NB4 (cell line): ENCODE measurements around the gene RRP36.

Experiments used
- POLR2A ChIP-seq: IDR thresholded peaks from 2 replicates; pipeline ENCODE4 v1.6.1; 2011; ENCODE audit warnings: mild to moderate bottlenecking; ENCODE audit not compliant: insufficient read length; ENCODE audit errors: extremely low read depth
- TF ChIP-seq, protein P1 (sequence below): IDR thresholded peaks from one replicate; pipeline ENCODE4 v1.5.1; 2012; ENCODE audit warnings: low read depth, low read length
- TF ChIP-seq, protein P2 (sequence below): IDR thresholded peaks from 2 replicates; pipeline ENCODE4 v1.6.1; 2011; ENCODE audit warnings: low read depth, low read length

DNA sequence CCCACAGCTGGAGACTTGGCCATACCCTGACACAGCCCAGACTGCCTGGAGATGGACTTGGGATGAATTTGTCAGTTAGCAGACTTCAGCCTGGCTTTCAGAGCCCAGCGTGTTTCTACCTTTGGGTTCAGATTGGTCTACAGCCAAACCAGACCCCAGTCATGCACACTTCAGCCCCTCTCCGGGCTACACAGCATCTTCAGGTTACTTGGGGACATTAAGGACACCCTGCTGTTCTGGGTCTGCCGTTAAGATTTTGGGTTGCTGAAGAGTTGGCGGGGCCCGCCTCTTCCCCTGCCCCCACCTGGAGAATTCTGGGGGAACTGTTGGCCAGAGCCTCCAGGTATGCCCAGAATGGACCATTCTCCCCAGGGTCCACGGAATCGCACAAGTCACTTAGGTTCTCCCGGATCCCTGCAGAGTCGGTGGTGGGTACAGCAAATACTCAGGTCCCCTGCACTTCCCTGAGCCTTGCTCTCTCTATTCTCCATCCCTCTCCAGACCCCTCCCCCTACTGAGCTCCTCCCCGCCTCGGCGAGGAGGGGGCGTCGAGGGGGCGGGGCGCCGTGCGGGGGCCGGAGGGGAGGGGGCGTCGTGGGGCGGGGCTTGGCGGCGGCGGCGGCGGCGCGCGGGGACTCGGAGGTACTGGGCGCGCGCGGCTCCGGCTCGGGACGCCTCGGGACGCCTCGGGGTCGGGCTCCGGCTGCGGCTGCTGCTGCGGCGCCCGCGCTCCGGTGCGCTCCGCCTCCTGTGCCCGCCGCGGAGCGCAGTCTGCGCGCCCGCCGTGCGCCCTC lies 54.4 kb downstream of the RRP36 start, which contains the start of gene PTK7:
- TF ChIP-seq POLR2A = no peak
- TF ChIP-seq, protein P1, sequence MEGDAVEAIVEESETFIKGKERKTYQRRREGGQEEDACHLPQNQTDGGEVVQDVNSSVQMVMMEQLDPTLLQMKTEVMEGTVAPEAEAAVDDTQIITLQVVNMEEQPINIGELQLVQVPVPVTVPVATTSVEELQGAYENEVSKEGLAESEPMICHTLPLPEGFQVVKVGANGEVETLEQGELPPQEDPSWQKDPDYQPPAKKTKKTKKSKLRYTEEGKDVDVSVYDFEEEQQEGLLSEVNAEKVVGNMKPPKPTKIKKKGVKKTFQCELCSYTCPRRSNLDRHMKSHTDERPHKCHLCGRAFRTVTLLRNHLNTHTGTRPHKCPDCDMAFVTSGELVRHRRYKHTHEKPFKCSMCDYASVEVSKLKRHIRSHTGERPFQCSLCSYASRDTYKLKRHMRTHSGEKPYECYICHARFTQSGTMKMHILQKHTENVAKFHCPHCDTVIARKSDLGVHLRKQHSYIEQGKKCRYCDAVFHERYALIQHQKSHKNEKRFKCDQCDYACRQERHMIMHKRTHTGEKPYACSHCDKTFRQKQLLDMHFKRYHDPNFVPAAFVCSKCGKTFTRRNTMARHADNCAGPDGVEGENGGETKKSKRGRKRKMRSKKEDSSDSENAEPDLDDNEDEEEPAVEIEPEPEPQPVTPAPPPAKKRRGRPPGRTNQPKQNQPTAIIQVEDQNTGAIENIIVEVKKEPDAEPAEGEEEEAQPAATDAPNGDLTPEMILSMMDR = no peak
- TF ChIP-seq, protein P2, sequence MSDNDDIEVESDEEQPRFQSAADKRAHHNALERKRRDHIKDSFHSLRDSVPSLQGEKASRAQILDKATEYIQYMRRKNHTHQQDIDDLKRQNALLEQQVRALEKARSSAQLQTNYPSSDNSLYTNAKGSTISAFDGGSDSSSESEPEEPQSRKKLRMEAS = no peak
